Endodermal cell (in vitro differentiated cells): Measurements from ENCODE around the gene SYTL5. TPM values are rescaled to one million over a fixed set of nuclear protein-coding genes. Genes with fewer than 3 reads are reported as not detected.

Experiments used
- DNase-seq: peaks from one replicate; pipeline ENCODE4 v3.0.0-alpha.2; 2017
- H3K27ac ChIP-seq: 2 replicates; pipeline ENCODE4 v1.5.1; 2013; ENCODE audit warnings: mild to moderate bottlenecking, low read depth, low read length, moderate library complexity
- H3K27me3 ChIP-seq: 2 replicates; pipeline ENCODE4 v1.6.1; 2013; ENCODE audit warnings: mild to moderate bottlenecking, low read length, moderate library complexity; ENCODE audit not compliant: insufficient read depth, control insufficient read depth, poor library complexity, severe bottlenecking
- H3K36me3 ChIP-seq: 2 replicates; pipeline ENCODE4 v1.7.0; 2013; ENCODE audit warnings: mild to moderate bottlenecking, low read length, moderate library complexity; ENCODE audit not compliant: control insufficient read depth, insufficient read depth
- H3K4me1 ChIP-seq: one replicate; pipeline ENCODE4 v1.7.0; 2013; ENCODE audit warnings: low read length; ENCODE audit not compliant: control insufficient read depth, insufficient read depth
- H3K4me3 ChIP-seq: 2 replicates; pipeline ENCODE4 v1.5.1; 2013; ENCODE audit warnings: mild to moderate bottlenecking, low read length, moderate library complexity
- H3K9ac ChIP-seq: 2 replicates; pipeline ENCODE4 v1.6.1; 2013; ENCODE audit warnings: mild to moderate bottlenecking, low read length, moderate library complexity; ENCODE audit not compliant: poor library complexity, severe bottlenecking; ENCODE audit errors: extremely low read depth
- H3K9me3 ChIP-seq: 2 replicates; pipeline ENCODE4 v1.6.1; 2013; ENCODE audit warnings: mild to moderate bottlenecking, low read length, moderate library complexity; ENCODE audit not compliant: control insufficient read depth
- H3K27ac Mint-ChIP-seq: 2 replicates; pipeline ENCODE4 v1.8.0; 2020; ENCODE audit warnings: mixed read lengths
- H3K27me3 Mint-ChIP-seq: 2 replicates; pipeline ENCODE4 v1.8.0; 2021; ENCODE audit warnings: mild to moderate bottlenecking, mixed read lengths; ENCODE audit not compliant: insufficient read depth
- H3K36me3 Mint-ChIP-seq: 2 replicates; pipeline ENCODE4 v1.8.0; 2020; ENCODE audit warnings: low read depth, mixed read lengths
- H3K4me1 Mint-ChIP-seq: 2 replicates; pipeline ENCODE4 v1.8.0; 2020; ENCODE audit warnings: mixed read lengths
- H3K4me3 Mint-ChIP-seq: 2 replicates; pipeline ENCODE4 v1.8.0; 2020; ENCODE audit warnings: mild to moderate bottlenecking, moderate library complexity, mixed read lengths
- H3K9me3 Mint-ChIP-seq: 2 replicates; pipeline ENCODE4 v1.8.0; 2020; ENCODE audit warnings: mild to moderate bottlenecking, mixed read lengths
- CTCF ChIP-seq: fragments of 200-600 bp; sonication (generic); conservative IDR thresholded peaks from 2 replicates; pipeline ENCODE4 v1.5.0; 2021; ENCODE audit warnings: antibody characterized with exemption, mild to moderate bottlenecking
- WGBS, 2 experiments: methylation state at CpG; one replicate each; pipeline versions ENCODE4 v1.1.5 to v1.1.7; 2013; ENCODE audit warnings: missing lambda C conversion rate in 2 of 2, mixed read lengths in 1 of 2; ENCODE audit not compliant: insufficient coverage in 1 of 2, insufficient read length in 1 of 2; 5-methylcytosine and 5-hydroxymethylcytosine counted together
- total RNA-seq, 2 donors: library from RNA; stranded (reverse); fragmentation: NEBNext Ultra II Directional in 1 of 2; extraction: Animal tissue kit (Norgen Biotek cat#: 25700) in 1 of 2; gene quantifications; 2 replicates in 1 of 2; 3 replicates in 1 of 2; pipeline ENCODE4 v1.2.1, GENCODE V29; 2021

SYTL5 gene
- total RNA-seq, 2 donors from 2014 or later = 8.1 to 8.6 TPM

GRCh38 chrX:38099688-38100087, 93.3 kb downstream of the SYTL5 start:
- H3K4me1 Mint-ChIP-seq = no peaks in the 10 kb centered on the region
- no peak overlapping the region for H3K4me3 ChIP-seq
- no peak for TF ChIP-seq CTCF
- H3K27ac Mint-ChIP-seq = no peak overlapping the region
- H3K9me3 ChIP-seq = peaks cover 15% of the 10 kb centered on the region
- H3K27ac ChIP-seq = no peak overlapping the region
- no peaks in the 10 kb centered on the region for H3K36me3 ChIP-seq
- H3K9me3 Mint-ChIP-seq = peaks cover 41% of the 10 kb centered on the region
- no peak for DNase-seq
- no peaks in the 10 kb centered on the region for H3K27me3 Mint-ChIP-seq
- no peaks in the 10 kb centered on the region for H3K36me3 Mint-ChIP-seq
- H3K9ac ChIP-seq = no peak overlapping the region
- no peaks in the 10 kb centered on the region for H3K4me1 ChIP-seq
- H3K4me3 Mint-ChIP-seq = no peak overlapping the region
- H3K27me3 ChIP-seq = no peaks in the 10 kb centered on the region

- Mint-ChIP-seq H3K4me3 (no peak overlapping the region), H3K27me3 (no peaks in the 10 kb centered on the region), H3K36me3 (no peaks in the 10 kb centered on the region), H3K9me3 (peaks cover 50% of the 10 kb centered on the region), H3K27ac (no peak overlapping the region), H3K4me1 (no peaks in the 10 kb centered on the region)
- peaks cover 15% of the 10 kb centered on the region for H3K9me3 ChIP-seq
- H3K4me3 ChIP-seq = no peak overlapping the region
- H3K36me3 ChIP-seq = no peaks in the 10 kb centered on the region
- 100% methylated on average over 2 of the region's 2 CpGs; no CpG with 5 or more reads in 1 of the 2 experiments for WGBS, 2 experiments
- H3K27me3 ChIP-seq = no peaks in the 10 kb centered on the region
- no peak overlapping the region for H3K9ac ChIP-seq
- no peak for DNase-seq
- H3K27ac ChIP-seq = no peak overlapping the region
- TF ChIP-seq CTCF = no peak
- H3K4me1 ChIP-seq = no peaks in the 10 kb centered on the region
Observed at GRCh38 chrX:38102240-38102639, 95.9 kb downstream of the SYTL5 start.

- Mint-ChIP-seq H3K27me3 (no peaks in the 10 kb centered on the region), H3K9me3 (peaks cover 52% of the 10 kb centered on the region), H3K27ac (no peak overlapping the region), H3K36me3 (no peaks in the 10 kb centered on the region), H3K4me1 (no peaks in the 10 kb centered on the region), H3K4me3 (no peak overlapping the region)
- H3K27me3 ChIP-seq = no peaks in the 10 kb centered on the region
- H3K9ac ChIP-seq = no peak overlapping the region
- H3K9me3 ChIP-seq = peaks cover 15% of the 10 kb centered on the region
- TF ChIP-seq CTCF = no peak
- no peak overlapping the region for H3K27ac ChIP-seq
- DNase-seq = no peak
- no peaks in the 10 kb centered on the region for H3K36me3 ChIP-seq
- H3K4me3 ChIP-seq = no peak overlapping the region
- WGBS, 2 experiments = 100% methylated on average over 1 of the region's 1 CpG; no CpG with 5 or more reads in 1 of the 2 experiments
- no peaks in the 10 kb centered on the region for H3K4me1 ChIP-seq
Observed at GRCh38 chrX:38102875-38103274, 96.5 kb downstream of the SYTL5 start.
